SK-N-SH (cell line): ENCODE results near the gene LARGE2. TPM values are rescaled to one million over a fixed set of nuclear protein-coding genes. Genes with fewer than 3 reads are reported as not detected.

ENCODE experiments used
- CTCF ChIA-PET: fragments of 300-600, 350-600 bp; formaldehyde crosslinking; extraction: SDS; loops from one replicate; lab custom pipeline; 2021; lab: Yijun Ruan, JAX
- POLR2A ChIA-PET: fragments of 350-600 bp; sonication (Branson Sonifier 250); formaldehyde crosslinking; extraction: SDS; loops from one replicate; lab custom pipeline; 2020; ENCODE audit warnings: antibody characterized with exemption, inconsistent platforms; lab: Yijun Ruan, JAX
- DNase-seq: peaks from one replicate; pipeline ENCODE4 v3.0.0; 2012
- H2AFZ ChIP-seq: fragments of 200-600 bp; sonication (generic); 2 replicates; pipeline ENCODE4 v1.8.1; 2016; ENCODE audit warnings: antibody characterized with exemption, mild to moderate bottlenecking, low read depth
- H3F3A ChIP-seq: fragments of 200-600 bp; sonication (generic); replicated peaks from 2 replicates; pipeline ENCODE3; 2016; ENCODE audit warnings: antibody characterized with exemption, mild to moderate bottlenecking; ENCODE audit not compliant: insufficient read depth
- H3K27ac ChIP-seq, 2 experiments: fragments of 200-500 bp in 1 of 2; fragments of 200-600 bp in 1 of 2; sonication (Bioruptor generic) in 1 of 2; sonication (generic), shearing (Covaris generic) in 1 of 2; 2 replicates each; pipeline versions ENCODE4 v1.5.1 to v1.6.1; 2014 to 2016; ENCODE audit warnings: low read depth in 2 of 2, inconsistent platforms in 1 of 2, low read length in 1 of 2, mild to moderate bottlenecking in 1 of 2, mixed read lengths in 1 of 2
- H3K27me3 ChIP-seq: fragments of 200-600 bp; sonication (generic), shearing (Covaris generic); 2 replicates; pipeline ENCODE4 v1.6.1; 2016; ENCODE audit warnings: mixed run types; ENCODE audit not compliant: insufficient read depth
- H3K36me3 ChIP-seq, 2 experiments: fragments of 200-500 bp in 1 of 2; fragments of 200-600 bp in 1 of 2; sonication (Bioruptor generic) in 1 of 2; sonication (generic) in 1 of 2; replicated peaks in 1 of 2; 2 replicates each; pipeline versions ENCODE3 to v1.5.1; 2014 to 2016; ENCODE audit warnings: low read length in 1 of 2, mild to moderate bottlenecking in 1 of 2; ENCODE audit not compliant: insufficient read depth in 2 of 2, control insufficient read depth in 1 of 2
- H3K4me1 ChIP-seq, 2 experiments: fragments of 200-500 bp in 1 of 2; fragments of 200-600 bp in 1 of 2; sonication (Bioruptor generic) in 1 of 2; sonication (generic), shearing (Covaris generic) in 1 of 2; 2 replicates each; pipeline versions ENCODE4 v1.5.1 to v1.6.1; 2014 to 2016; ENCODE audit warnings: low read depth in 1 of 2, low read length in 1 of 2, mixed run types in 1 of 2; ENCODE audit not compliant: insufficient read depth in 2 of 2, control insufficient read depth in 1 of 2
- H3K4me2 ChIP-seq: fragments of 200-600 bp; sonication (generic), shearing (Covaris generic); 2 replicates; pipeline ENCODE4 v1.6.1; 2017; ENCODE audit warnings: mixed run types
- H3K4me3 ChIP-seq, 2 experiments: fragments of 200-500 bp in 1 of 2; fragments of 200-600 bp in 1 of 2; sonication (Bioruptor generic) in 1 of 2; sonication (generic), shearing (Covaris generic) in 1 of 2; 2 replicates each; pipeline versions ENCODE4 v1.5.1 to v1.8.1; 2014 to 2016; ENCODE audit warnings: low read depth in 2 of 2, inconsistent platforms in 1 of 2, low read length in 1 of 2, mild to moderate bottlenecking in 1 of 2, mixed read lengths in 1 of 2, moderate library complexity in 1 of 2
- H3K79me2 ChIP-seq: fragments of 200-600 bp; sonication (generic); 2 replicates; pipeline ENCODE4 v1.8.1; 2017; ENCODE audit warnings: mild to moderate bottlenecking; ENCODE audit not compliant: insufficient read depth
- H3K9ac ChIP-seq: fragments of 200-600 bp; sonication (generic); 2 replicates; pipeline ENCODE4 v1.6.1; 2017; ENCODE audit warnings: mixed run types
- H3K9me2 ChIP-seq: fragments of 200-600 bp; sonication (generic); 2 replicates; pipeline ENCODE4 v1.6.1; 2017; ENCODE audit warnings: mixed run types
- H3K9me3 ChIP-seq: fragments of 200-600 bp; sonication (generic); 2 replicates; pipeline ENCODE4 v1.6.1; 2017; ENCODE audit warnings: mixed run types, mild to moderate bottlenecking, moderate library complexity
- H4K20me1 ChIP-seq: fragments of 200-600 bp; sonication (generic); 2 replicates; pipeline ENCODE4 v1.6.1; 2017; ENCODE audit warnings: mild to moderate bottlenecking, mixed run types; ENCODE audit not compliant: insufficient read depth
- EZH2phosphoT487 ChIP-seq: fragments of 200-600 bp; sonication (generic); IDR thresholded peaks from 2 replicates; pipeline ENCODE4 v1.6.1; 2017; ENCODE audit warnings: low read depth, mixed run types, mild to moderate bottlenecking, antibody characterized with exemption, moderate library complexity, borderline replicate concordance
- FOXM1 ChIP-seq: IDR thresholded peaks from 2 replicates; pipeline ENCODE4 v1.4.0; 2012; ENCODE audit warnings: low read depth, mild to moderate bottlenecking
- GABPA ChIP-seq: IDR thresholded peaks from 2 replicates; pipeline ENCODE4 v1.4.0; 2012; ENCODE audit warnings: low read depth, mild to moderate bottlenecking
- NFIC ChIP-seq: IDR thresholded peaks from 2 replicates; pipeline ENCODE4 v1.4.0; 2012; ENCODE audit warnings: borderline replicate concordance
- PBX3 ChIP-seq: IDR thresholded peaks from 2 replicates; pipeline ENCODE4; 2012
- RXRA ChIP-seq: IDR thresholded peaks from 2 replicates; pipeline ENCODE4 v1.4.0; 2012; ENCODE audit warnings: low read depth, mild to moderate bottlenecking, borderline replicate concordance
- TAF1 ChIP-seq: IDR thresholded peaks from 2 replicates; pipeline ENCODE4 v1.6.1; 2012; ENCODE audit warnings: low read depth, mild to moderate bottlenecking, low read length, moderate library complexity, borderline replicate concordance
- WGBS: methylation state at CpG from one replicate; pipeline ENCODE4 v1.1.6; 2017; ENCODE audit warnings: low lambda C conversion rate; 5-methylcytosine and 5-hydroxymethylcytosine counted together
- polyA plus RNA-seq, 3 experiments: library from polyadenylated mRNA; depleted of rRNA; stranded (reverse); fragments of >200 nt; gene quantifications; 2 replicates each; pipeline ENCODE4 v1.2.3, GENCODE V29; 2012
- TF ChIP-seq, protein P1 (sequence below): fragments of 200-600 bp; sonication (generic); IDR thresholded peaks from 2 replicates; pipeline ENCODE4 v1.6.1; 2017; ENCODE audit warnings: antibody characterized with exemption, mild to moderate bottlenecking, moderate library complexity
- TF ChIP-seq, protein P2 (sequence below): fragments of 150-350 bp; IDR thresholded peaks from 2 replicates; pipeline ENCODE4 v1.6.1; 2016; ENCODE audit warnings: mild to moderate bottlenecking, low read depth, low read length
- TF ChIP-seq, protein P3 (sequence below): IDR thresholded peaks from 2 replicates; pipeline ENCODE4 v1.4.0; 2012; ENCODE audit warnings: low read depth, borderline replicate concordance

The LARGE2 gene
- polyA plus RNA-seq, 1 of the 3 experiments (the other 2 are of a cell fraction): 2.4 TPM

- Histone ChIP-seq H3K36me3 (no peaks in the 10 kb centered on the region), H3K9ac (no peak overlapping the region), H3K4me2 (no peak overlapping the region), H3K27me3 (no peaks in the 10 kb centered on the region), H4K20me1 (0 out of 2 replicates have a peak, but pooled peaks cover 2% of the 10 kb centered on the region), H3K9me3 (no peaks in the 10 kb centered on the region), H2AFZ (no peak overlapping the region), H3F3A (no peaks in the 10 kb centered on the region), H3K27ac (no peak overlapping the region), H3K4me3 (no peak overlapping the region), H3K9me2 (no peaks in the 10 kb centered on the region), H3K4me1 (peaks cover 0 to 21% of the 10 kb centered on the region in 2 experiments; a peak in 1 of 4 replicates), H3K79me2 (no peaks in the 10 kb centered on the region)
- POLR2A ChIA-PET: no interaction called here
- DNase-seq: no peak
- CTCF ChIA-PET: interaction anchor here (1.0 to 2.2 kb wide), 2 partner anchors 9 to 18 kb away, joined by 3 to 10 read pairs; no protein-coding TSS in a partner anchor
- TF ChIP-seq RXRA (no peak), NFIC (no peak), GABPA (no peak), EZH2phosphoT487 (no peak), FOXM1 (no peak), TAF1 (no peak), PBX3 (no peak)
- TF ChIP-seq, protein P1, sequence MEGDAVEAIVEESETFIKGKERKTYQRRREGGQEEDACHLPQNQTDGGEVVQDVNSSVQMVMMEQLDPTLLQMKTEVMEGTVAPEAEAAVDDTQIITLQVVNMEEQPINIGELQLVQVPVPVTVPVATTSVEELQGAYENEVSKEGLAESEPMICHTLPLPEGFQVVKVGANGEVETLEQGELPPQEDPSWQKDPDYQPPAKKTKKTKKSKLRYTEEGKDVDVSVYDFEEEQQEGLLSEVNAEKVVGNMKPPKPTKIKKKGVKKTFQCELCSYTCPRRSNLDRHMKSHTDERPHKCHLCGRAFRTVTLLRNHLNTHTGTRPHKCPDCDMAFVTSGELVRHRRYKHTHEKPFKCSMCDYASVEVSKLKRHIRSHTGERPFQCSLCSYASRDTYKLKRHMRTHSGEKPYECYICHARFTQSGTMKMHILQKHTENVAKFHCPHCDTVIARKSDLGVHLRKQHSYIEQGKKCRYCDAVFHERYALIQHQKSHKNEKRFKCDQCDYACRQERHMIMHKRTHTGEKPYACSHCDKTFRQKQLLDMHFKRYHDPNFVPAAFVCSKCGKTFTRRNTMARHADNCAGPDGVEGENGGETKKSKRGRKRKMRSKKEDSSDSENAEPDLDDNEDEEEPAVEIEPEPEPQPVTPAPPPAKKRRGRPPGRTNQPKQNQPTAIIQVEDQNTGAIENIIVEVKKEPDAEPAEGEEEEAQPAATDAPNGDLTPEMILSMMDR: no peak
- TF ChIP-seq, protein P2, sequence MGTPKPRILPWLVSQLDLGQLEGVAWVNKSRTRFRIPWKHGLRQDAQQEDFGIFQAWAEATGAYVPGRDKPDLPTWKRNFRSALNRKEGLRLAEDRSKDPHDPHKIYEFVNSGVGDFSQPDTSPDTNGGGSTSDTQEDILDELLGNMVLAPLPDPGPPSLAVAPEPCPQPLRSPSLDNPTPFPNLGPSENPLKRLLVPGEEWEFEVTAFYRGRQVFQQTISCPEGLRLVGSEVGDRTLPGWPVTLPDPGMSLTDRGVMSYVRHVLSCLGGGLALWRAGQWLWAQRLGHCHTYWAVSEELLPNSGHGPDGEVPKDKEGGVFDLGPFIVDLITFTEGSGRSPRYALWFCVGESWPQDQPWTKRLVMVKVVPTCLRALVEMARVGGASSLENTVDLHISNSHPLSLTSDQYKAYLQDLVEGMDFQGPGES: no peak
- TF ChIP-seq, protein P3, sequence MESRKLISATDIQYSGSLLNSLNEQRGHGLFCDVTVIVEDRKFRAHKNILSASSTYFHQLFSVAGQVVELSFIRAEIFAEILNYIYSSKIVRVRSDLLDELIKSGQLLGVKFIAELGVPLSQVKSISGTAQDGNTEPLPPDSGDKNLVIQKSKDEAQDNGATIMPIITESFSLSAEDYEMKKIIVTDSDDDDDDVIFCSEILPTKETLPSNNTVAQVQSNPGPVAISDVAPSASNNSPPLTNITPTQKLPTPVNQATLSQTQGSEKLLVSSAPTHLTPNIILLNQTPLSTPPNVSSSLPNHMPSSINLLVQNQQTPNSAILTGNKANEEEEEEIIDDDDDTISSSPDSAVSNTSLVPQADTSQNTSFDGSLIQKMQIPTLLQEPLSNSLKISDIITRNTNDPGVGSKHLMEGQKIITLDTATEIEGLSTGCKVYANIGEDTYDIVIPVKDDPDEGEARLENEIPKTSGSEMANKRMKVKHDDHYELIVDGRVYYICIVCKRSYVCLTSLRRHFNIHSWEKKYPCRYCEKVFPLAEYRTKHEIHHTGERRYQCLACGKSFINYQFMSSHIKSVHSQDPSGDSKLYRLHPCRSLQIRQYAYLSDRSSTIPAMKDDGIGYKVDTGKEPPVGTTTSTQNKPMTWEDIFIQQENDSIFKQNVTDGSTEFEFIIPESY: no peak
- TF ChIP-seq, all 33 proteins: peak for 0
- WGBS: 73% methylated on average over 8 of the region's 9 CpGs
Observed at GRCh38 chr11:45889966-45890365, 32.5 kb upstream of the LARGE2 start.
